ENCODE data around the gene ASGR2.

Gene ASGR2

DNA sequence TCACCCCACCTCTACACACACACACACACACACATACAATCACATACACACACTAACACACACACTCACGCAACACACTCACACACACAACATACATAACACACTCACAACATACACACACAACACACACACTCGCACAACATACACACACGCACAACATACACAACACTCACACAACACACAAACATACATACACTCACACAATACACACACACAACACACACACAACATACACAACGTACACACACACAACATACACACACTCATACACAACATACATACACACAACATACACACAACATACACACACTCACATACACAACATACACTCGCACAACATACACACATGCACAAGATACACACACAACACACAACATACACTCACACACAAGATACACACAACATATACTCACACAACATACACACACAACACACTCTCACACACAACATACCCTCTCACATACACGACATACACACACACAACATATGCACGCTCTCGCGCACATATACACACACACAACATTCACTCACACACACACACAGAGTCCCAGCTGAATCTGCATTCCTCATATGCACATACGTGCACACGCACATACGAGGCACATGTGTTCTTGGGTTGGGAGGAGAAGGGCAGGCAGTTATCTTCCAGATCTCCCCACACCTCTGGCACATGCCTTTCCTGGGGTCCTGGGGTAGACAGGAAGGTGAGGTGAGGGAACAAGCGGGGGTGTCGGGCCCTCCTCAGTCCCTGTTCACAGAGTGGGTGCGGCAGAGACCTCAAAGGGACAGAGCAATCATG, 1.1 kb downstream of the ASGR2 start:
- DNase-seq (ENCODE audit: low spot score), result no peak
- in situ Hi-C loops (cut with MboI; ENCODE audit: low pct_unique_long_range_greater_than_20kb, low sequenced_read_pairs, unreplicated experiment), result no loop called here
- TF ChIP-seq, protein P1, sequence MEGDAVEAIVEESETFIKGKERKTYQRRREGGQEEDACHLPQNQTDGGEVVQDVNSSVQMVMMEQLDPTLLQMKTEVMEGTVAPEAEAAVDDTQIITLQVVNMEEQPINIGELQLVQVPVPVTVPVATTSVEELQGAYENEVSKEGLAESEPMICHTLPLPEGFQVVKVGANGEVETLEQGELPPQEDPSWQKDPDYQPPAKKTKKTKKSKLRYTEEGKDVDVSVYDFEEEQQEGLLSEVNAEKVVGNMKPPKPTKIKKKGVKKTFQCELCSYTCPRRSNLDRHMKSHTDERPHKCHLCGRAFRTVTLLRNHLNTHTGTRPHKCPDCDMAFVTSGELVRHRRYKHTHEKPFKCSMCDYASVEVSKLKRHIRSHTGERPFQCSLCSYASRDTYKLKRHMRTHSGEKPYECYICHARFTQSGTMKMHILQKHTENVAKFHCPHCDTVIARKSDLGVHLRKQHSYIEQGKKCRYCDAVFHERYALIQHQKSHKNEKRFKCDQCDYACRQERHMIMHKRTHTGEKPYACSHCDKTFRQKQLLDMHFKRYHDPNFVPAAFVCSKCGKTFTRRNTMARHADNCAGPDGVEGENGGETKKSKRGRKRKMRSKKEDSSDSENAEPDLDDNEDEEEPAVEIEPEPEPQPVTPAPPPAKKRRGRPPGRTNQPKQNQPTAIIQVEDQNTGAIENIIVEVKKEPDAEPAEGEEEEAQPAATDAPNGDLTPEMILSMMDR (IDR thresholded peaks at IDR 0.05; ENCODE audit: extremely low read depth, insufficient read depth, missing control alignments), result no peak

DNA sequence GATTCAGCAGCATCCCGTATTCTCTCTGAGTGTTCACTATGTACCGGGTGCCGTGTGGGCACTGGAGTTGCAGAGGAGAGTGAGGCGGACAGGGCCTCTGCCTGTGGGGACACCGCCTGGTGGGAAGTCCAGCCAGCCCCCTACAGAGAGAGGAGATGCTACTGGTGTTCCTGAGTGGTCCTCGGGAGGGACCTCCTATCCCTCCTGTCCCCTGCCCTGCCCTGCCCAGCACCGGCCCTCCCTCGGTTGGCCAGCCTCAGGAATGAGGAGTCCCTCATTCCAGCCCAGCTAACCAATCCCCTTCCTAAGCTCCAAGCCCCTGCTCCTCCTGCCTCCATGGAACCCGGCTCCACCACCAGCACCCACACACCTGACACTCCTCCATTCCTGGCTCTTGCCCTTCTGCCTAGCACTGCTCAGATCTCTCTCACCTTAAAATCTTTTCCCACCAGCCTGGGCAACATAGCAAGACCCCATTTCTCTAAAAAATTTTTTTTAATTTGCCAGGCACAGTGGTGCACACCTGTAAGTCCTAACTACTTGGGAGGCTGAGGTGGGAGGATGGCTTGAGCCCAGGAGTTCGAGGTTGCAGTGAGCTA, 2.0 kb downstream of the ASGR2 start:
- TF ChIP-seq, protein P1 (IDR thresholded peaks at IDR 0.05; ENCODE audit: extremely low read depth, insufficient read depth, missing control alignments), result no peak
- in situ Hi-C loops (cut with MboI; ENCODE audit: low pct_unique_long_range_greater_than_20kb, low sequenced_read_pairs, unreplicated experiment), result no loop called here
- DNase-seq (ENCODE audit: low spot score), result no peak

DNA sequence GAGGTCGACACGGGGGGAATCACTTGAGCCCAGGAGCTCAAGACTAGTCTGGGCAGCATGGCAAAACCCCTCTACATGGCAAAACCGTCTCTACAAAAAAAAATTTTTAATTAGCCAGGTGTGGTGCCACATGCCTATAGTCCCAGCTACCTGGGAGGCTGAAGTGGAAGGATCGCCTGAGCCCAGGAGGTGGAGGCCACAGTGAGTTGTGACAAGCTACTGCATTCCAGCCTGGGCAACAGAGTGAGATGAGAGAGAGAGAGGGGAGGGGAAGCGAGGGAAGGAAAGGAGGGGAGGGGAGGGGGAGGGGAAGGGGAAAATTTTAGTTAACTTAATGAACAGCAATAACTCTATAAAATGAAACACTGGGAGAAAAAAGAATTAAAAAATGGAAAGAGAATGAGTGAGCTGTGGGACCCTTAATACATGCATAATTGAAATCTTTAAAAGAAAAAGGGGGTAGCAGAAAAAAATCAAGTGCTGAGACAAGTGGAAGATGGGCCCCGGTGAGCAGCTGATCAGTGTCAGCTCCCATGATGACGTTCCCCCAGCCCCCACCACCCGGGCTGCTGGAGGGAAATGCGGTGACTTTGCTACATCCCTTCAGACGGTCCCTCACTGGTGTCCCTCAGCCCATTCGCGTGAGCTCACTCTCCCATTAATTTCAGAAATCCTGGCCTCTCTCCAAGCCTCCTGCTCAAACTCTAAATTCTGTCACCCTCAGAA, 2.7 kb downstream of the ASGR2 start:
- TF ChIP-seq, protein P1 (IDR thresholded peaks at IDR 0.05; ENCODE audit: extremely low read depth, insufficient read depth, missing control alignments), result no peak
- in situ Hi-C loops (cut with MboI; ENCODE audit: low pct_unique_long_range_greater_than_20kb, low sequenced_read_pairs, unreplicated experiment), result no loop called here
- no peak for DNase-seq (ENCODE audit: low spot score)

DNA sequence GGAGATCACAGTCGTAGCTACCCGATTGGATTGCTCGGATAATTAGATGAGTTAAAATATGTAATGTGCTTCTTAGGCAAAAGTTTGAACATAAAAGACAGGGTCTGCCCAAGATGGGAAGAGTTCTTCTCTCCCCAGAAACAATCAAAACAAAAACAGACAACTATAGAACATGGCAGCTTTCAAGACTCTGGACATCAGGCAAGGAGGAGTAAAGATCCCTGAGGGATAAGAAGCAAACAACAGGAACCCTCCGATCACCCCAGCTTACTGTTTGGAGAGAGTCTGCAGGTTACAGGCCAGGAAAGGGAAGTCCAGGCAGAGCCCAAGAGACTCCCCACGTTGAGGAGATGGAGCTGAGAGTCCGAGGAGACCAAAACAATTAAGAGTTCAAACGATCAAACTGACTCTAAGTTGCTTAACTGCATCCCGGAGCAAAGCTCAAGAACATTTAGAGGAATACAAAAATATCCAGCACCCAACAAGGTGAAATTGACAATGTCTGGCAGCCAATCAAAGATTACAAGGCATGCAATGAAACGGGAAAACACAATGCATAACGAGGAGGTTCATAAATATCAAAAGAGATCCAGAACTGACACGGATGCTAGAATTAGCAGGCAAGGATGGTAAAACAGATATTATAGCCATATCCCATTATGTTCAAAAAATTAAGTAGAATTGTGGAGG, 3.9 kb downstream of the ASGR2 start:
- no peak for DNase-seq (ENCODE audit: low spot score)
- TF ChIP-seq, protein P1 (IDR thresholded peaks at IDR 0.05; ENCODE audit: extremely low read depth, insufficient read depth, missing control alignments), result no peak
- in situ Hi-C loops (cut with MboI; ENCODE audit: low pct_unique_long_range_greater_than_20kb, low sequenced_read_pairs, unreplicated experiment), result no loop called here

DNA sequence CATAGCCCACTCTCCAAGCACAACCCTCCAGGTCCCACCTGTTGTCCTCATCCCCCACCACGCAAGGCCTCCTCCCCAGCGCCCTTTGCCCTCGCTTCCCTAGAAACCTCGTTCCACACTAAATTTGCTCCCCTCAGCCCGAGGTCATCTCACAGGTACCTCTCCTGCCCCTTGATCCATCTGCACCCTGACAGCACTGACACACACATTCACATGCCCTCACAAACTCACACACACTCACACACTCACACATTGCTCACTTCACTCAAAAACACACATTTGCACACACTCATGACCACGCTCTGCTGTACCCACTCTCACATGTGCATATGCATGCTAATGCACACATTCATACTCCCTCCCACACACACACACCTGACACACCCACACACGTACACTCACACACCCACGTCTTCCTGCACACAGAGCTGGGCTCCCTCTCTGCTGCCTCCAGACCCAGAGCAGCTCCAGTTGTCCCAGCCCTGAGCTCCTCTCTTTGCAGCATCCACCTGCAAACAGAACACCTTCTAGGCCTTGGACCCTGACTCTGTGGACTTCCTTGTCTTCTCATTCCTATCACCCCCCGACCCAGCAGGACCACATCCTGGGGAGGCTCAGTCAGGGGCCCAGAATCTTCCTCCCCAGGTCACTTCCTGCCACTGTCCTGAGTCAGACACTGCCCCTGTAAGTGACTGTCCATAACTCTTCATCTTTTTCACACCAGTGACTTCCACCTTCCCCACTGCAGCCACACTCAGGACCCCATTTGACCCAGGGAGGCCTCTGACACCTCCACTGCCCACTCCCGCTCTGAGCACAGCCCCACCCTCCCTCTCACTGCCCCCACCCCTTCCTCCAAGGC, 4.9 kb downstream of the ASGR2 start:
- no peak for DNase-seq (ENCODE audit: low spot score)
- in situ Hi-C loops (cut with MboI; ENCODE audit: low pct_unique_long_range_greater_than_20kb, low sequenced_read_pairs, unreplicated experiment), result no loop called here
- TF ChIP-seq, protein P1 (IDR thresholded peaks at IDR 0.05; ENCODE audit: extremely low read depth, insufficient read depth, missing control alignments), result no peak

Data from GM13977 (cell line).